Fibroblast of the aortic adventitia (primary cell): ENCODE data around the gene AP1M2. TPM values are rescaled to one million over a fixed set of nuclear protein-coding genes. Genes with fewer than 3 reads are reported as not detected.

Source experiments
- DNase-seq: peaks from one replicate; pipeline ENCODE4 v3.0.0-alpha.2; 2010; ENCODE audit warnings: low read depth
- H3K4me3 ChIP-seq: 2 replicates; pipeline ENCODE4 v1.5.1; 2011; ENCODE audit warnings: low read depth, mild to moderate bottlenecking, control low read depth, low read length, moderate library complexity
- total RNA-seq: library from RNA; depleted of rRNA; stranded (reverse); fragments of >200 nt; gene quantifications from 2 replicates; pipeline ENCODE4 v1.2.3, GENCODE V29; 2012; ENCODE audit warnings: low replicate concordance
- TF ChIP-seq, protein P1 (sequence below): IDR thresholded peaks from 2 replicates; pipeline ENCODE4 v1.5.1; 2011; ENCODE audit warnings: mild to moderate bottlenecking, low read length, control low read depth, inconsistent platforms; ENCODE audit not compliant: insufficient read depth

AP1M2 gene
- total RNA-seq, 1 donor = not detected

DNA sequence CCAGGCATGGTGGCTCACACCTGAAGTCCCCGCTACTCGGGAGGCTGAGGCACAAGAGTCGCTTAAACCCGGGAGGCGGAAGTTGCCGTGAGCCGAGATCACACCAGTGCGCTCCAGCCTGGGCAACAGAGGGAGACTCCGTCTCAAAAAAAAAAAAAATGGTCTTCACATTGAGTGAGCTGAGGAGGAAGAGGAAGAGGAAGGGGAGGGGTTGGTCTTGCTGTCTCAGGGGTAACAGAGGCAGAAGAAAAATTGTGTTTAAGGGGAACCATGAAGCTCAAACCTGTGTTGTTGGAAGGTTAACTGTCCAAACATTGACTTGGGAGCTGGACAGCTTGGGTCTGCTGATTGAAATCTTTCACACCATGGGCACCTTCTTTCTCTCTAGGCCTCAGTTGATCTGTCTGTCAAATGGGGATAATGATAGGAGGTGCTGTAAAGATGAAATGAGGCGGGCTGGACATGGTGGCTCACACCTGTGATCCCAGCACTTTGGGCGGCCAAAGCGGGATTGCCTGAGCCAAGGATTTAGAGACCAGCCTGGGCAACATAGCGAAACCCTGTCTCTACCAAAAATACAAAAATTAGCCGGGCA is 28.4 kb upstream of the AP1M2 start:
- TF ChIP-seq, protein P1, sequence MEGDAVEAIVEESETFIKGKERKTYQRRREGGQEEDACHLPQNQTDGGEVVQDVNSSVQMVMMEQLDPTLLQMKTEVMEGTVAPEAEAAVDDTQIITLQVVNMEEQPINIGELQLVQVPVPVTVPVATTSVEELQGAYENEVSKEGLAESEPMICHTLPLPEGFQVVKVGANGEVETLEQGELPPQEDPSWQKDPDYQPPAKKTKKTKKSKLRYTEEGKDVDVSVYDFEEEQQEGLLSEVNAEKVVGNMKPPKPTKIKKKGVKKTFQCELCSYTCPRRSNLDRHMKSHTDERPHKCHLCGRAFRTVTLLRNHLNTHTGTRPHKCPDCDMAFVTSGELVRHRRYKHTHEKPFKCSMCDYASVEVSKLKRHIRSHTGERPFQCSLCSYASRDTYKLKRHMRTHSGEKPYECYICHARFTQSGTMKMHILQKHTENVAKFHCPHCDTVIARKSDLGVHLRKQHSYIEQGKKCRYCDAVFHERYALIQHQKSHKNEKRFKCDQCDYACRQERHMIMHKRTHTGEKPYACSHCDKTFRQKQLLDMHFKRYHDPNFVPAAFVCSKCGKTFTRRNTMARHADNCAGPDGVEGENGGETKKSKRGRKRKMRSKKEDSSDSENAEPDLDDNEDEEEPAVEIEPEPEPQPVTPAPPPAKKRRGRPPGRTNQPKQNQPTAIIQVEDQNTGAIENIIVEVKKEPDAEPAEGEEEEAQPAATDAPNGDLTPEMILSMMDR = no peak
- DNase-seq = no peak
- no peak overlapping the region for H3K4me3 ChIP-seq

DNA sequence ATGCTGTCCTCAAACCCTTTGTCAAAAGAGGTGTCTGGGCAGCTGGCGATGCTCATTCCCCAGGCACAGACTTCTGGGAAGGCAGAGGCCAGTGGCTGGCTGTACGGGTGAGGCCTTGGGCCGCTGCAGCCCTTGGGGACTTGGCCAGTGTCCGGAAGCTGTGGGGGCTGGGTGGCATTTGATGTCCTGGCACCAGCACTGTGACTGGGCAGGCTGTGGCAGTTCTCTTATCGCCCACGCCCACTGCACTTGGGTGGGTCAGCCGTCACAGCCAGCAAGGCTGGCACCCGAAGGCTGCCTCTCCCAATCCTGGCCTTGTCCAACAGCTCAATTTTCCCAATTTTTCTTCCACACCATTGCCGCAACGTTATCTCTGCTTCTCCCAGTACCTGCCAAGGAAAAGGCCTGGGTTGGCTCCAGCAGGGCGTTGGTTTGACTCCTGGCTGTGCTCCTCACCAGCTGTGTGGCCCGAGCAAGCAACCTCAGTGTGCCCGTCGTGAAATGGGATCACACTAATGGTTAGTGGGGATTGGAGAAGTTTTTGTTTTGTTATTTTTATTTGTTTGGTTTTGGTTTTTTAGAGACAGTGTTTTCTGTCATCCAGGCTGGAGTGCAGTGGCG is 25.5 kb upstream of the AP1M2 start:
- H3K4me3 ChIP-seq = no peak overlapping the region
- DNase-seq = peak; percentile 79
- TF ChIP-seq, protein P1 = no peak

DNA sequence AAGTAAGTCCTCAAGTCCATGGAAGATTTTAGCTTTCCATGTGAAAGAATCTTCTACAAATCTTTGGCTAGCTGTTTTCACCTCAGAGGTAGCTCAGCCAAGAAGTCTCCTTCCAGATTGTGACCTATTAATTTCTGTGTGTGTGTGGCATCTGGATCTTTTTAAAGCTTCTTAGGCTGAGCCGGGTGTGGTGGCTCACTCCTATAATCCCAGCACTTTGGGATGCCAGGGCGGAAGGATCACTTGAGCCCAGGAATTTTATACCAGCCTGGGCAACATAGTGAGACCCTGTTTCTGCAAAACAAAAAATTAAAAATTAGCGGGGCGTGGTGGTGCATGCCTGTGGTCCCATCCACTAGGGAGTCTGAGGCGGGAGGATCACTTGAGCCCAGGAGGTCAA is 24.8 kb upstream of the AP1M2 start:
- TF ChIP-seq, protein P1 = no peak
- no peak overlapping the region for H3K4me3 ChIP-seq
- peak; percentile 22 for DNase-seq

DNA sequence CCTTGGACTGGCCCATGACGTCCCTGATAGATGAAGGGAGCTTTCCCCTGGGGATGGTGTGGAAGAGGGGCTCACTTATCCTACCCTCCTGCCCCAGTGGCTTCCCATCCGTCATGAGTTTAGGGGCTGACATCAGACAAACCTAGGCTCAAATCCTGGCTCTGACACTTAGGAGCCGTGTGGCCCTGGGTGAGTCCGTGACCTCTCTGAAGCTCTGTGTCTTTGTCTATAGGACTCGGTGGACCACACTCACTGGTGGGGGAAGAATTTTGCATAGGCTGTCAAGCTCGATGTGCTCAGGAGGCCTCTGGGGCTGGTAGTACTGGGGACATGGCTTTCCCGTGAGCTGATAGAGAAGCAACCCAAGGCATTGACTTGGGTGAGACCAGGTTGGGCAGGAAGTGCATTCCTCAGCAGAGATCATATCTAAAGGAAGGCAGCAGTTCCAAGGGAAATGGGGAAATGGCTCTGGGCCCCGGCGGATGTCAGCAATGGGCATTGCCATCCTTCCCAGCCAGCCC is 17.4 kb upstream of the AP1M2 start:
- DNase-seq = no peak
- TF ChIP-seq, protein P1 = no peak
- H3K4me3 ChIP-seq = no peak overlapping the region

DNA sequence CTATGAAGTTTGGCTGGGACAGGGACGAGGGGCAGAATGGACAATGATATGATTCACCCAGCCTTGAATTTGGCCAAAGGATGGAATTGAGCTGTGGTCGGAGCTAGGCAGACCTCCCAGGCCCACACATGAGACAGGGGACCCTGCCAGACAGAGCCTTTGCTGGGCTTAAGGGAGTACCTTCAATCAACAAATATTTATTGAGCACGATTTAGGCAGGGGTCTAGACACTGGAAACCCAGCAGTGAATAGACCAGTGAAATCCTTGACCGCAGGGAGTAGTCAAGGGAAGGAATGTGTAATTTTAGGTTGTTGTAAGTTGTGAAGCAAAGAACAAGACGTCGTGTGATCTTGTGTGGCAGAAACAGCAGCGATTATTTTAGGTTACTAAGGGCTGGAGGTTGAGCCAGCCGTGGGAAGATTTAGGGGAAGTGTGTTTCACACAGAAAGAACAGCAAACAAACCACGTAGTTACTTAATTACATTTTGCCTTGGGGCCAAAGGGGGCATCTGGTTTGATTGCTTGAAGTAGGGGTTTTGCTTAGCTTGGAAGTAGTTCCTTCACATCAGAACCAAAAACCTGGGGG is 16.9 kb upstream of the AP1M2 start:
- peak; percentile 13 for DNase-seq
- H3K4me3 ChIP-seq = peak overlapping the region; percentile 93
- TF ChIP-seq, protein P1 = no peak

DNA sequence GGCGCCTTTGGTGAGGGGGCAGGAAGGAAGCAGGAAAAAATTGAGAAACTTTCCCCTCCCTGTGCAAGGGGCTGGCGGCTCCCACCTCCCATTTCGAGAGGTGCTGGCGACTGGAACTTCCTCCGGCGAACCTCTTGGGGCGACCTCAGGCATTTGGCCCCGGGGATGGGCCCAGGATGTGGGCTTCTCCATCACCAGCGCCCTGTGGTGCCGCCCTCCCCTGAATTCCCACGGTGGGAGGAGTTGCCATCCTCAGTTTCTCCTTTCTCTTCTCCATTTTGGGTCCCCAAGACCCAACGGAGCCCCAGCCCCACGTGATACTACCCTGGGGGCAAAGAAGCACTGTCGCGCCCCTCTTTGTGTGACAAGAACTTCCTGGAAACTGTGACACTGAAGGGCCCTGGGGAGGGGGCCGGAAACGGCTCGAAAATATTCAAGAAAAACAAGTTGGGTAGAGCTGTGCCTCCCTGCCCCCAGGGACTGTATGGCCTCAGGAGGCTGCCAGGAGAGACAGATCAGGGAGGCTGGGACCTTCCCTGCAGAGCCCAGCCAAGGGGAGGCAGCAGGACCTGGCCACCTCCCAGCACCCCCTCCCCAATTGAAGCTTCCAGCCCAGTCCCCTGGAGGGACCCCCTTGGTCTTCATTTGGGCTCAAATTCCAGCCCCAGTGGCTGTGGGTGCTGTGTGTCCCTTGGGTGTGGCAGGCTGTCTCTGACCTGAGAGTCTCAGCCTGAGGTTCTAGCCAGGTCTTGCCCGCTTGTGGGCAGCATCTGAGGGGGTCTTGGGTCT is 16.2 kb upstream of the AP1M2 start:
- TF ChIP-seq, protein P1 = no peak
- H3K4me3 ChIP-seq = peak overlapping the region; percentile 93
- no peak for DNase-seq
